Ovary (tissue), 3 donors: Measurements from ENCODE around the gene CCDC178.

Source experiments
- EP300 ChIP-seq: sonication (generic); formaldehyde crosslinking; IDR thresholded peaks from one replicate; pipeline ENCODE4 v1.6.1; 2017; ENCODE audit warnings: antibody characterized with exemption
- TF ChIP-seq, protein P1 (sequence below), 3 donors: fragments of 450-650 bp in 2 of 3; fragments of 200-600 bp in 1 of 3; IDR thresholded peaks; one replicate each; pipeline versions ENCODE4 v1.5.1 to v1.8.0; 2016 to 2022; ENCODE audit warnings: antibody characterized with exemption in 3 of 3, mild to moderate bottlenecking in 1 of 3
- donor health status: DM: no; HTN: no; CAD: no.

DNA sequence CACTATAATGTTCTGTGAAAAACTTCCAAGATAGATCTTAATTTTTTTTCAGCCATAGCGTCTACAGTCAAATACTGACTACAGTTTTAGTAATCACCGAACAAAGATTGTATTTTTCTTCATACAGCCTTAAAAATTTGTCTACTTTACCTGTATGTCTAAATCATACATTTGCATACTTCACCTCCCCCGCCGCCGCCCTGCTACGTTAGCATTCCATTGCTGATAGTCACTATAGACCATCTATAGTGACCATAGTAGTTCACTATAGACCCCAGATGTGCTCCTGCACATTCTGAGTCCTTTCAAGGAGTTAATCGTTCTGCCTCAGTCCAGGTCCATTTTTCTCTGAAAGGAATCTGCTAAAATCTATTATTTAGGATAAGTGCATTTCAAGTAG is 325.0 kb downstream of the CCDC178 start:
- TF ChIP-seq, protein P1, sequence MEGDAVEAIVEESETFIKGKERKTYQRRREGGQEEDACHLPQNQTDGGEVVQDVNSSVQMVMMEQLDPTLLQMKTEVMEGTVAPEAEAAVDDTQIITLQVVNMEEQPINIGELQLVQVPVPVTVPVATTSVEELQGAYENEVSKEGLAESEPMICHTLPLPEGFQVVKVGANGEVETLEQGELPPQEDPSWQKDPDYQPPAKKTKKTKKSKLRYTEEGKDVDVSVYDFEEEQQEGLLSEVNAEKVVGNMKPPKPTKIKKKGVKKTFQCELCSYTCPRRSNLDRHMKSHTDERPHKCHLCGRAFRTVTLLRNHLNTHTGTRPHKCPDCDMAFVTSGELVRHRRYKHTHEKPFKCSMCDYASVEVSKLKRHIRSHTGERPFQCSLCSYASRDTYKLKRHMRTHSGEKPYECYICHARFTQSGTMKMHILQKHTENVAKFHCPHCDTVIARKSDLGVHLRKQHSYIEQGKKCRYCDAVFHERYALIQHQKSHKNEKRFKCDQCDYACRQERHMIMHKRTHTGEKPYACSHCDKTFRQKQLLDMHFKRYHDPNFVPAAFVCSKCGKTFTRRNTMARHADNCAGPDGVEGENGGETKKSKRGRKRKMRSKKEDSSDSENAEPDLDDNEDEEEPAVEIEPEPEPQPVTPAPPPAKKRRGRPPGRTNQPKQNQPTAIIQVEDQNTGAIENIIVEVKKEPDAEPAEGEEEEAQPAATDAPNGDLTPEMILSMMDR (IDR thresholded peaks at IDR 0.05), result no peak
- TF ChIP-seq EP300, result no peak
